H1 (cell line): ENCODE measurements around the gene TEX28. TPM values are rescaled to one million over a fixed set of nuclear protein-coding genes. Genes with fewer than 3 reads are reported as not detected.

Experiments used
- CTCF ChIA-PET: fragments of 300-600 bp; sonication (Branson Sonifier 250); formaldehyde crosslinking; loops from one replicate; lab custom pipeline; 2021; ENCODE audit not compliant: partially characterized antibody; lab: Charles Lee
- POLR2A ChIA-PET: fragments of 300-600 bp; sonication (Branson Sonifier 250); formaldehyde crosslinking; loops from one replicate; lab custom pipeline; 2021; ENCODE audit warnings: inconsistent platforms; ENCODE audit not compliant: partially characterized antibody; lab: Charles Lee
- DNase-seq, 2 experiments: peaks; one replicate each; pipeline versions ENCODE4 v3.0.0 to v3.0.0-alpha.2; 2010 to 2022; ENCODE audit warnings: low spot score in 2 of 2, low read depth in 1 of 2, mixed read lengths in 1 of 2
- FAIRE-seq: peaks from 2 replicates; lab custom pipeline; 2011; peaks lifted over from hg19 to GRCh38; lab: Jason Lieb, UNC
- H2AFZ ChIP-seq: 2 replicates; pipeline ENCODE4 v1.8.1; 2012; ENCODE audit warnings: low read length, inconsistent platforms
- H2AK5ac ChIP-seq: 2 replicates; pipeline ENCODE4 v1.6.1; 2013; ENCODE audit warnings: low read depth, low read length
- H2BK120ac ChIP-seq: replicated peaks from 2 replicates; pipeline ENCODE3; 2013; ENCODE audit warnings: low read depth, low read length, inconsistent platforms
- H2BK12ac ChIP-seq: 2 replicates; pipeline ENCODE4 v1.6.1; 2013; ENCODE audit warnings: low read depth, low read length
- H2BK15ac ChIP-seq: 2 replicates; pipeline ENCODE4 v1.6.1; 2013; ENCODE audit warnings: low read length
- H2BK20ac ChIP-seq: 2 replicates; pipeline ENCODE4 v1.6.1; 2013; ENCODE audit warnings: low read length
- H2BK5ac ChIP-seq: 2 replicates; pipeline ENCODE4 v1.6.1; 2013; ENCODE audit warnings: low read depth, low read length
- H3K14ac ChIP-seq: 2 replicates; pipeline ENCODE4 v1.6.1; 2013; ENCODE audit warnings: inconsistent platforms; ENCODE audit not compliant: insufficient read length
- H3K18ac ChIP-seq: 2 replicates; pipeline ENCODE4 v1.6.1; 2013; ENCODE audit warnings: low read length; ENCODE audit errors: extremely low read depth
- H3K23ac ChIP-seq: 2 replicates; pipeline ENCODE4 v1.6.1; 2013; ENCODE audit warnings: inconsistent platforms; ENCODE audit not compliant: insufficient read length
- H3K23me2 ChIP-seq: 2 replicates; pipeline ENCODE4 v1.6.1; 2013; ENCODE audit warnings: low read depth, low read length
- H3K27ac ChIP-seq: 2 replicates; pipeline ENCODE4 v1.6.1; 2011; ENCODE audit warnings: low read depth, low read length, inconsistent platforms
- H3K27me3 ChIP-seq, 4 experiments: replicated peaks in 1 of 4; 1 replicate in 1 of 4; 2 replicates in 3 of 4; pipeline versions ENCODE4 v1.6.1 to v1.8.1; 2011 to 2013; ENCODE audit warnings: low read length in 3 of 4, mild to moderate bottlenecking in 3 of 4, inconsistent platforms in 2 of 4, mixed read lengths in 2 of 4, moderate library complexity in 1 of 4; ENCODE audit not compliant: control insufficient read depth in 3 of 4, insufficient read depth in 3 of 4; ENCODE audit errors: extremely low read depth in 1 of 4
- H3K36me3 ChIP-seq, 4 experiments: 2 replicates each; pipeline versions ENCODE4 v1.6.1 to v1.8.1; 2011 to 2013; ENCODE audit warnings: mild to moderate bottlenecking in 4 of 4, low read length in 3 of 4, moderate library complexity in 2 of 4, control low read depth in 1 of 4, inconsistent platforms in 1 of 4; ENCODE audit not compliant: insufficient read depth in 4 of 4, control insufficient read depth in 2 of 4
- H3K4ac ChIP-seq: replicated peaks from 2 replicates; pipeline ENCODE3; 2013; ENCODE audit warnings: low read length, low read depth, mixed read lengths, inconsistent platforms; ENCODE audit not compliant: insufficient read length
- H3K4me1 ChIP-seq, 4 experiments: replicated peaks in 1 of 4; 1 replicate in 1 of 4; 2 replicates in 3 of 4; pipeline versions ENCODE4 v1.6.1 to v1.8.1; 2011 to 2013; ENCODE audit warnings: low read length in 3 of 4, inconsistent platforms in 2 of 4, mixed read lengths in 1 of 4; ENCODE audit not compliant: insufficient read depth in 4 of 4, control insufficient read depth in 3 of 4
- H3K4me2 ChIP-seq, 2 experiments: 2 replicates each; pipeline versions ENCODE4 v1.6.1 to v1.8.1; 2011 to 2013; ENCODE audit warnings: low read depth in 2 of 2, low read length in 2 of 2, control low read depth in 1 of 2, inconsistent platforms in 1 of 2, mild to moderate bottlenecking in 1 of 2; ENCODE audit not compliant: insufficient read depth in 1 of 2
- H3K4me3 ChIP-seq, 4 experiments: fragments of 200-600, 300-600 bp in 1 of 4; sonication (generic), shearing (Covaris generic), sonication (Bioruptor Twin) in 1 of 4; 2 replicates each; pipeline versions ENCODE4 v1.5.1 to v1.8.1; 2011 to 2016; ENCODE audit warnings: low read length in 4 of 4, low read depth in 3 of 4, control low read depth in 2 of 4, inconsistent platforms in 2 of 4, mild to moderate bottlenecking in 2 of 4, mixed read lengths in 1 of 4, moderate library complexity in 1 of 4; ENCODE audit not compliant: insufficient read depth in 2 of 4; ENCODE audit errors: extremely low read depth in 1 of 4
- H3K56ac ChIP-seq: replicated peaks from 2 replicates; pipeline ENCODE3; 2013; ENCODE audit warnings: low read depth, mild to moderate bottlenecking, mixed read lengths, low read length, inconsistent platforms; ENCODE audit not compliant: insufficient read length
- H3K79me1 ChIP-seq: 2 replicates; pipeline ENCODE4 v1.6.1; 2013; ENCODE audit warnings: low read depth, low read length, control low read depth
- H3K79me2 ChIP-seq, 2 experiments: 2 replicates each; pipeline versions ENCODE4 v1.6.1 to v1.8.1; 2012 to 2013; ENCODE audit warnings: low read length in 2 of 2, mild to moderate bottlenecking in 2 of 2, inconsistent platforms in 1 of 2; ENCODE audit not compliant: insufficient read depth in 2 of 2, control insufficient read depth in 1 of 2
- H3K9ac ChIP-seq, 4 experiments: replicated peaks in 1 of 4; 1 replicate in 1 of 4; 2 replicates in 3 of 4; pipeline versions ENCODE4 v1.6.1 to v1.8.1; 2011 to 2013; ENCODE audit warnings: low read depth in 3 of 4, low read length in 3 of 4, control low read depth in 2 of 4, mild to moderate bottlenecking in 2 of 4, moderate library complexity in 2 of 4, inconsistent platforms in 1 of 4; ENCODE audit errors: extremely low read depth in 1 of 4
- H3K9me3 ChIP-seq, 2 experiments: 2 replicates each; pipeline versions ENCODE4 v1.6.1 to v1.8.1; 2012 to 2013; ENCODE audit warnings: mild to moderate bottlenecking in 2 of 2, moderate library complexity in 2 of 2, control low read depth in 1 of 2, inconsistent platforms in 1 of 2, low read depth in 1 of 2, low read length in 1 of 2, mixed read lengths in 1 of 2; ENCODE audit not compliant: insufficient read depth in 2 of 2
- H4K20me1 ChIP-seq, 2 experiments: replicated peaks in 1 of 2; 2 replicates each; pipeline versions ENCODE3 to v1.8.1; 2011 to 2013; ENCODE audit warnings: inconsistent platforms in 2 of 2, low read length in 2 of 2, mild to moderate bottlenecking in 1 of 2; ENCODE audit not compliant: insufficient read depth in 2 of 2, control insufficient read depth in 1 of 2
- H4K5ac ChIP-seq: 2 replicates; pipeline ENCODE4 v1.6.1; 2013; ENCODE audit warnings: low read length, low read depth, mixed read lengths, inconsistent platforms; ENCODE audit not compliant: insufficient read length
- H4K8ac ChIP-seq: 2 replicates; pipeline ENCODE4 v1.8.0; 2013; ENCODE audit warnings: mild to moderate bottlenecking, moderate library complexity, low read length, inconsistent platforms; ENCODE audit not compliant: insufficient read depth; ENCODE audit errors: extremely low read depth
- H4K91ac ChIP-seq: replicated peaks from 2 replicates; pipeline ENCODE3; 2013; ENCODE audit warnings: low read length, mixed read lengths, inconsistent platforms; ENCODE audit not compliant: insufficient read length
- ATF3 ChIP-seq: IDR thresholded peaks from 2 replicates; pipeline ENCODE4 v1.6.1; 2011; ENCODE audit warnings: low read depth, mild to moderate bottlenecking, low read length; ENCODE audit not compliant: insufficient read depth
- BACH1 ChIP-seq: IDR thresholded peaks from 2 replicates; pipeline ENCODE4 v1.6.1; 2012; ENCODE audit warnings: low read length, improper control_type of control experiment
- CTBP2 ChIP-seq: IDR thresholded peaks from 2 replicates; pipeline ENCODE4 v1.7.0; 2011; ENCODE audit warnings: borderline replicate concordance, mild to moderate bottlenecking, moderate library complexity, mixed read lengths, low read length; ENCODE audit not compliant: insufficient read depth, insufficient read length
- JUN ChIP-seq: IDR thresholded peaks from 2 replicates; pipeline ENCODE4 v1.6.1; 2011; ENCODE audit warnings: low read depth, mild to moderate bottlenecking, improper control_type of control experiment, low read length
- JUND ChIP-seq: IDR thresholded peaks from 2 replicates; pipeline ENCODE4 v1.6.1; 2011; ENCODE audit warnings: mild to moderate bottlenecking, improper control_type of control experiment, low read length
- KDM5A ChIP-seq: fragments of 200-600 bp; IDR thresholded peaks from 2 replicates; pipeline ENCODE4 v1.7.1; 2012; ENCODE audit warnings: mild to moderate bottlenecking, low read length, inconsistent platforms, mixed read lengths
- NANOG ChIP-seq: IDR thresholded peaks from 2 replicates; pipeline ENCODE4 v1.6.1; 2011; ENCODE audit warnings: low read length, low read depth, mild to moderate bottlenecking, inconsistent platforms; ENCODE audit not compliant: insufficient read depth, poor library complexity, severe bottlenecking
- PHF8 ChIP-seq: fragments of 200-600 bp; sonication (generic); conservative IDR thresholded peaks from 2 replicates; pipeline ENCODE4 v1.7.1; 2012; ENCODE audit warnings: low read depth, mild to moderate bottlenecking, inconsistent platforms, low read length, moderate library complexity
- RAD21 ChIP-seq, 2 experiments: IDR thresholded peaks in 1 of 2; conservative IDR thresholded peaks in 1 of 2; 2 replicates each; pipeline ENCODE4 v1.6.1; 2011; ENCODE audit warnings: low read depth in 2 of 2, low read length in 2 of 2, improper control_type of control experiment in 1 of 2, inconsistent platforms in 1 of 2, mild to moderate bottlenecking in 1 of 2, moderate library complexity in 1 of 2
- RFX5 ChIP-seq: IDR thresholded peaks from 2 replicates; pipeline ENCODE4 v1.6.1; 2011; ENCODE audit warnings: low read depth, low read length, improper control_type of control experiment, borderline replicate concordance
- SP1 ChIP-seq: IDR thresholded peaks from 2 replicates; pipeline ENCODE4 v1.6.1; 2011; ENCODE audit warnings: low read depth, low read length
- TAF1 ChIP-seq: IDR thresholded peaks from 2 replicates; pipeline ENCODE4 v1.6.1; 2011; ENCODE audit warnings: mild to moderate bottlenecking, low read depth, low read length
- WGBS, 2 experiments: shearing (Covaris generic) in 1 of 2; methylation state at CpG; one replicate each; pipeline versions ENCODE4 v1.1.6 to v1.1.7; 2013 to 2015; ENCODE audit warnings: low lambda C conversion rate in 2 of 2, mixed read lengths in 2 of 2, inconsistent platforms in 1 of 2, low coverage in 1 of 2, missing lambda C conversion rate in 1 of 2; ENCODE audit not compliant: insufficient replicate concordance in 2 of 2, insufficient coverage in 1 of 2, insufficient read length in 1 of 2; ENCODE audit errors: extremely low coverage in 1 of 2, missing lambda C conversion rate in 1 of 2; 5-methylcytosine and 5-hydroxymethylcytosine counted together
- polyA plus RNA-seq, 7 experiments: library from polyadenylated mRNA; depleted of rRNA in 3 of 7; stranded (reverse) in 5 of 7; unstranded in 2 of 7; fragments of >200 nt in 5 of 7; fragments of 200-250 nt in 2 of 7; gene quantifications; 1 replicate in 5 of 7; 2 replicates in 1 of 7; 4 replicates in 1 of 7; pipeline versions ENCODE4 v1.2.1 to v1.2.3, GENCODE V29; 2011 to 2013; ENCODE audit warnings: missing spikeins in 2 of 7, mixed read lengths in 2 of 7
- total RNA-seq: library from RNA; stranded (reverse); fragmentation: NEBNext Ultra II Directional; extraction: Animal tissue kit (Norgen Biotek cat#: 25700); gene quantifications from 2 replicates; pipeline ENCODE4 v1.2.1, GENCODE V29; 2021

TEX28 gene
- total and polyA plus RNA-seq, 2 of the 8 experiments (the other 6 are each of a cell fraction or from before 2014, with no cell fraction given): not detected

GRCh38 chrX:154315416-154315815, 20.5 kb upstream of the TEX28 start:
- Histone ChIP-seq H3K4me1 (no peaks in the 10 kb centered on the region), H3K23ac (no peak overlapping the region), H2BK120ac (no peak overlapping the region), H3K18ac (no peak overlapping the region), H4K5ac (no peak overlapping the region), H2BK20ac (no peak overlapping the region), H3K4me2 (no peak overlapping the region), H3K79me2 (no peaks in the 10 kb centered on the region), H3K56ac (no peak overlapping the region), H3K4me3 (no peak overlapping the region), H4K20me1 (no peaks in the 10 kb centered on the region), H3K14ac (no peak overlapping the region), H3K27ac (no peak overlapping the region), H3K27me3 (no peaks in the 10 kb centered on the region), H2AK5ac (no peak overlapping the region), H3K9me3 (no peaks in the 10 kb centered on the region), H4K91ac (no peak overlapping the region), H2BK5ac (no peak overlapping the region), H3K36me3 (no peaks in the 10 kb centered on the region), H3K4ac (no peak overlapping the region), H4K8ac (no peak overlapping the region), H2AFZ (no peak overlapping the region), H3K9ac (no peak overlapping the region), H3K23me2 (no peaks in the 10 kb centered on the region), H2BK12ac (no peak overlapping the region), H2BK15ac (no peak overlapping the region), H3K79me1 (no peaks in the 10 kb centered on the region)
- no peak for FAIRE-seq
- CTCF ChIA-PET: interaction anchor here (1.0 to 2.2 kb wide), 2 partner anchors 8 to 10 kb away, joined by 3 to 7 read pairs; no protein-coding TSS in a partner anchor
- 95% methylated on average over 3 of the region's 3 CpGs; no CpG with 5 or more reads in 1 of the 2 experiments for WGBS, 2 experiments
- no peak for DNase-seq
- POLR2A ChIA-PET: no interaction called here
- no peak for TF ChIP-seq CTBP2
- TF ChIP-seq SP1: no peak
- TF ChIP-seq RAD21 (IDR thresholded peaks at IDR 0.05 in 1 of 2, conservative IDR thresholded peaks at IDR 0.05 in 1 of 2; ENCODE audit: low read depth in 2 of 2, low read length in 2 of 2): no peak
- no peak for TF ChIP-seq PHF8
- no peak for TF ChIP-seq RFX5
- TF ChIP-seq NANOG: no peak
- no peak for TF ChIP-seq KDM5A
- TF ChIP-seq JUND: no peak
- no peak for TF ChIP-seq TAF1
- no peak for TF ChIP-seq ATF3
- no peak for TF ChIP-seq JUN
- no peak for TF ChIP-seq BACH1
